Activated CD8-positive, alpha-beta T cell treated with anti-CD3 and anti-CD28 coated beads for 36 hours (primary cell): ENCODE measurements around the gene TMCC1. TPM values are rescaled to one million over a fixed set of nuclear protein-coding genes. Genes with fewer than 3 reads are reported as not detected.

Experiments
- ATAC-seq: fragments of 200-7000 bp; cut with Tn5 transposase; one replicate; pipeline ENCODE4 v1.10.0; 2021; ENCODE audit warnings: mild to moderate bottlenecking, moderate library complexity
- CTCF ChIA-PET: fragments of 350-600 bp; sonication (Branson Sonifier 250); formaldehyde crosslinking; loops from one replicate; lab custom pipeline; 2021; ENCODE audit warnings: antibody characterized with exemption; lab: Charles Lee
- POLR2A ChIA-PET: fragments of 350-600 bp; sonication (Branson Sonifier 250); formaldehyde crosslinking; loops from one replicate; lab custom pipeline; 2021; ENCODE audit warnings: antibody characterized with exemption; lab: Charles Lee
- DNase-seq: peaks from one replicate; pipeline ENCODE4 v3.0.0-alpha.2; 2020
- H3K27ac Mint-ChIP-seq: one replicate; pipeline ENCODE4 v1.8.0; 2021; ENCODE audit warnings: mild to moderate bottlenecking, mixed read lengths
- H3K27me3 Mint-ChIP-seq: one replicate; pipeline ENCODE4 v1.8.0; 2021; ENCODE audit warnings: mixed read lengths
- H3K36me3 Mint-ChIP-seq: one replicate; pipeline ENCODE4 v1.8.0; 2021; ENCODE audit warnings: low read depth, mixed read lengths
- H3K4me1 Mint-ChIP-seq: one replicate; pipeline ENCODE4 v1.8.0; 2021; ENCODE audit warnings: low read depth, mixed read lengths
- H3K4me3 Mint-ChIP-seq: one replicate; pipeline ENCODE4 v1.8.0; 2021; ENCODE audit warnings: mild to moderate bottlenecking, moderate library complexity, mixed read lengths
- H3K9me3 Mint-ChIP-seq: one replicate; pipeline ENCODE4 v1.8.0; 2021; ENCODE audit warnings: mixed read lengths
- CTCF ChIP-seq: fragments of 200-600 bp; IDR thresholded peaks from one replicate; pipeline ENCODE4 v1.8.0; 2022; ENCODE audit warnings: antibody characterized with exemption, mild to moderate bottlenecking
- intact Hi-C: fragments of 100-400 bp; cut with micrococcal nuclease; formaldehyde crosslinking; loops from one replicate; pipeline ENCODE4 v1.10.0; 2022
- total RNA-seq, 2 experiments: library from RNA; stranded (reverse); gene quantifications; one replicate each; pipeline ENCODE4 v1.2.3, GENCODE V29; 2021

The TMCC1 gene
- total RNA-seq, 2 experiments from 2014 or later: 14.1 to 18.0 TPM

DNA sequence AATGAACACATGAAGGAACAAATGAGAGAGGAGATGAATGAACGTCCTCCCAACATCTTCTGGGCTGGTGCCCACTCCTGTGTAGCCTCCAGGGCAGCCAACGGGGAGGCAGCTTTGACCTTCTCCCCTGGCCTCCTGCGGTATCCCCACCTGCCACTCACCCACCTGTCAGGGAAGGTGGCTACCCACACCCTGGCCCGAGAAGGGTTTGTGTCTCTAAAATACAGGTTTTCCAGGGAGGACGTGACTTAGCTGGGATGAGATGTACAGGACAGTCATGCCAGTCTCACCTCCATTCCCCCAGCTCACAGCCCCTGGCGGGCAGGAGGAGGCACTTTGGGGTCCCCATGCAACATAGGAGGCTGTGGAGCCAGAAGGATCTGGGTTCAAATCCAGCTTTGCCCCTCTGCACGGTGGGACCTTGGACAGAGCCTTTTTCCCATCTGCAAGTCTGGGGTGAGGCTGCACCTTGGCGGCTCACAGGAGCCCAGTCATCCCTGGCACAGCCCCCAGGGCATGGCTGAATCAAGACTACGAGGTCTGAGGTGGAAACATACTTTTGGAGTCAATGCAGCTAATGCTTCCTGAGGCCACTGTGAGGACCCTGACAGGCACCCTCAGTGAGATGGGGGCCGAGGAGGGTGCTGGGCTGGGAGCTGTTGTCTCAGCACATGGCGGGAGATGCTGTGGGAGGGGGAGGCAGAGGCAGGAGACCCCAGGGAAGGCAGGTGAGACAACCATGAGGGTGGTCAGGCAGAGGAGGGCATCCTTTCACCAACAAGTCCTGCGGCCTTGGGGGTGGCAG is 275.9 kb downstream of the TMCC1 start:
- no peaks in the 10 kb centered on the region for H3K36me3 Mint-ChIP-seq
- DNase-seq (no peak), ATAC-seq (no peak)
- H3K4me3 Mint-ChIP-seq: no peak overlapping the region
- H3K27ac Mint-ChIP-seq: no peak overlapping the region
- CTCF ChIA-PET: interaction anchor here (0.9 kb wide), 1 partner anchor 10 kb away, joined by 3 read pairs; no protein-coding TSS in a partner anchor
- peaks cover 4% of the 10 kb centered on the region for H3K4me1 Mint-ChIP-seq
- TF ChIP-seq CTCF: no peak
- POLR2A ChIA-PET: interaction anchor here (0.6 kb wide), 1 partner anchor 41 kb away, joined by 3 read pairs; no protein-coding TSS in a partner anchor
- intact Hi-C loops: loop anchor here (10.0 kb wide), 1 partner anchor 123 kb away; no protein-coding TSS in a partner anchor
- H3K27me3 Mint-ChIP-seq: no peaks in the 10 kb centered on the region
- no peaks in the 10 kb centered on the region for H3K9me3 Mint-ChIP-seq

- Mint-ChIP-seq H3K4me3 (no peak overlapping the region), H3K36me3 (no peaks in the 10 kb centered on the region), H3K9me3 (no peaks in the 10 kb centered on the region), H3K4me1 (peaks cover 4% of the 10 kb centered on the region), H3K27ac (no peak overlapping the region), H3K27me3 (no peaks in the 10 kb centered on the region)
- ATAC-seq (no peak), DNase-seq (no peak)
- intact Hi-C loops: loop anchor here (10.0 kb wide), 1 partner anchor 122 kb away; no protein-coding TSS in a partner anchor
- POLR2A ChIA-PET: no interaction called here
- CTCF ChIA-PET: no interaction called here
- no peak for TF ChIP-seq CTCF
These were observed 276.8 kb downstream of the TMCC1 start for GRCh38 chr3:129616713-129617112.

DNA sequence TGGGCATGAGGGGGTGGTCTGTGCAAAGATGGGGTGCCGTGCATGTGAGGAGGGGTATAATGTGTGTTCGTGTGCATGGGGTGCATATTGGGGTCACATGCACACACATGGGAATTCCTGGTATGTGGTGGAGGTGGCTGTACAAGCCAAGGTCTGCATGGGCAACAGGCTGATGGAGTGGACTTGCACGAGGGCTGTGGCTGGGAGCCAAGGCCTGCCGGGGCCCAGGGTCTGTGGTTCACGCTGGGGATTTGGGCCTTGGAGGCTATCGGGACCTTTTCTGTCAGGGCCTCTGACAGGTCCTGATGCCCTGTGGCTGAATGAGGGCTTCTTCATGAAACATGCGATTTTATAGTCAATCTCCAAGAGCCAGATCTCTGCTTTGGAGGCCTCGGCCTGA is 277.2 kb downstream of the TMCC1 start:
- H3K27me3 Mint-ChIP-seq: no peaks in the 10 kb centered on the region
- no peak for TF ChIP-seq CTCF
- H3K27ac Mint-ChIP-seq: no peak overlapping the region
- H3K36me3 Mint-ChIP-seq: no peaks in the 10 kb centered on the region
- intact Hi-C loops: loop anchor here (10.0 kb wide), 1 partner anchor 121 kb away; no protein-coding TSS in a partner anchor
- H3K4me1 Mint-ChIP-seq: peaks cover 4% of the 10 kb centered on the region
- H3K4me3 Mint-ChIP-seq: no peak overlapping the region
- CTCF ChIA-PET: no interaction called here
- ATAC-seq (no peak), DNase-seq (no peak)
- POLR2A ChIA-PET: no interaction called here
- no peaks in the 10 kb centered on the region for H3K9me3 Mint-ChIP-seq

DNA sequence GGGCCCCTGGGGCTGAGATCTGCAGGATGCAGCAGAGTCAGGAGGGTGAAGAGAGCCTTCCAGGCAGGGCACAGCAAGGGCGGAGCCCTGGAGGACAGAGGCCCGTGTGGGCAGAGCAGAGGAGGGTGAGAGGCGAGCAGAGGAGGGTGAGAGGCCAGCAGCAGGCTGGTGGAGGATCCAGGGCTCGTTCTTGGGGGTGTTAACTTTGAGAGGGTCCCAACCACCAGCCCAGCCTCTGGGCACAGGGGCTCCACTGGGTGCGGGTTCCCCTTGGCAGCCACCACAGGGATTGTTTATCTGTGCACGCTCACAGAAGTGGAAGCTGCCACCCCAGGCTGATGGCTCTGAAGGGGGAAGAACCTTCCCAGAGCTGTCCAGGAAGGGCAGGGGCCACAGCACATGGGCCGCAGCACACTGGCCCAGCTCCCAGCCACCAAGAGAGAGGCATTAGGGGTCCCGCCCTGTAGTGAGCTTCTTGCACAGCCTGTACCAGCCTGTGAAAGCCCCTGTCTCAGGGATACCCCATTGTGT is 277.7 kb downstream of the TMCC1 start:
- intact Hi-C loops: loop anchor here (10.0 kb wide), 1 partner anchor 121 kb away; no protein-coding TSS in a partner anchor
- ChIA-PET POLR2A (no interaction called here), CTCF (no interaction called here)
- no peaks in the 10 kb centered on the region for H3K36me3 Mint-ChIP-seq
- H3K27me3 Mint-ChIP-seq: no peaks in the 10 kb centered on the region
- no peaks in the 10 kb centered on the region for H3K9me3 Mint-ChIP-seq
- no peak overlapping the region for H3K27ac Mint-ChIP-seq
- no peak overlapping the region for H3K4me3 Mint-ChIP-seq
- H3K4me1 Mint-ChIP-seq: peaks cover 4% of the 10 kb centered on the region
- DNase-seq (no peak), ATAC-seq (no peak)
- TF ChIP-seq CTCF: no peak

DNA sequence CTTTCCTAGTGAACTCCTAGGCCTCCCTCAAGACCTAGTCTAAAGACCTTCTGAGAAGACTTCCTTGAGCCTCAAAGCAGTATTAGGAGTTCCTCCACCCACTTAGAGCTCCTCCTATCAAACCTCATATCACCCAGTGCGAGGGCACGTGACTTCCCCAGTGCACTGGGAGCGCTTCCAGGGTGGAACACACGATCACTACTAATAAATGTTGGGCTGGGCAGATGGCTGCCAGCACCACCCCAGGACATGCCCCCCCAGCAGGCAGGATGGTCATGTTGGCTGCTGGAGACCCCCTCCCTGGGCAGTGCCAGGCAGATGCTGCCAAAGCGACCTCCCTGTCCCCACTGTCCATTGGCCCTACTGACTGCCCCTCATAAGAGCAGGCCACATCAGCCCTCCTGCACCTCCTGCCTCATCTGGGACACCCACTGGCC is 278.6 kb downstream of the TMCC1 start:
- H3K4me3 Mint-ChIP-seq: no peak overlapping the region
- H3K4me1 Mint-ChIP-seq: peaks cover 4% of the 10 kb centered on the region
- ATAC-seq: no peak
- DNase-seq: no peak
- intact Hi-C loops: loop anchor here (10.0 kb wide), 1 partner anchor 120 kb away; no protein-coding TSS in a partner anchor
- no peak overlapping the region for H3K27ac Mint-ChIP-seq
- POLR2A ChIA-PET: no interaction called here
- no peaks in the 10 kb centered on the region for H3K27me3 Mint-ChIP-seq
- no peak for TF ChIP-seq CTCF
- no peaks in the 10 kb centered on the region for H3K9me3 Mint-ChIP-seq
- CTCF ChIA-PET: no interaction called here
- no peaks in the 10 kb centered on the region for H3K36me3 Mint-ChIP-seq
